ENCODE results near the gene PRMT9.

The PRMT9 gene

DNA sequence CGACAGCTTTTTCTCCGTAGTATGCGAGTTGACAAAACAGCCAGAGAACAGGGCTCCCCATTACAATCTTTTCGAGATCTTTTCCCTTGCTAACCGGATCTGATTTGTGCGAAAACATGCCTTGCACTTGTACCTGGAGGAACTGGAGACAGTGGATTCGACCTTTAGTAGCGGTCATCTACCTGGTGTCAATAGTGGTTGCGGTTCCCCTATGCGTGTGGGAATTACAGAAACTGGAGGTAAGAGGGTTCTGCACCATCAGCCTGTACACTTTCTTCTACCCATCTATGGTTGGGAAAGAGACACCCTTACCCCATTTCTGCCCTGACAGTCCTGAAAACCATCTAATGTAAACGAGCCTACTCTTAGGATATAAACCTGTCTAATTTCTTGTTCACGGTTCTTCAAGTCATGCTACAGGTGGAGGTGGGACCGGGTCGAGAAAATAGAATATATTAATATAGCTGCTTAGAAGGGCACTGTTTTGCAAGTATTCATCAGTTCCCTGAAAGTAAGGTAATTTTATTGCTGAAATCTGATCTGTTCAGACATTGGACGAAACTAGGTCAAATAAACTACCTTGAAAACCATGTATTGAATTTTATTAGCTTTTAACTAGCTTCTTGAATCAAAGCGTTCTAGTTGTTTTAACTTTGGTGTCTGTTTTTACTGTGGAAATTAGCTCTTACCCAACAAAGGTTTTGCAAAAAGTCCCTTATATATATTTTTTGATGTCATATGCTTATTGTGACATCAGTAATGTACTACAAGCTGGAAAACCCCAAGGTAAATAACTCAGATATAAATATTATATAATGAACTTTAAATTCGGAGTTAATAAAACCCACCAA, 65.9 kb downstream of the PRMT9 start:
- no peak for DNase-seq (ENCODE audit: low read depth in 2 of 2)

DNA sequence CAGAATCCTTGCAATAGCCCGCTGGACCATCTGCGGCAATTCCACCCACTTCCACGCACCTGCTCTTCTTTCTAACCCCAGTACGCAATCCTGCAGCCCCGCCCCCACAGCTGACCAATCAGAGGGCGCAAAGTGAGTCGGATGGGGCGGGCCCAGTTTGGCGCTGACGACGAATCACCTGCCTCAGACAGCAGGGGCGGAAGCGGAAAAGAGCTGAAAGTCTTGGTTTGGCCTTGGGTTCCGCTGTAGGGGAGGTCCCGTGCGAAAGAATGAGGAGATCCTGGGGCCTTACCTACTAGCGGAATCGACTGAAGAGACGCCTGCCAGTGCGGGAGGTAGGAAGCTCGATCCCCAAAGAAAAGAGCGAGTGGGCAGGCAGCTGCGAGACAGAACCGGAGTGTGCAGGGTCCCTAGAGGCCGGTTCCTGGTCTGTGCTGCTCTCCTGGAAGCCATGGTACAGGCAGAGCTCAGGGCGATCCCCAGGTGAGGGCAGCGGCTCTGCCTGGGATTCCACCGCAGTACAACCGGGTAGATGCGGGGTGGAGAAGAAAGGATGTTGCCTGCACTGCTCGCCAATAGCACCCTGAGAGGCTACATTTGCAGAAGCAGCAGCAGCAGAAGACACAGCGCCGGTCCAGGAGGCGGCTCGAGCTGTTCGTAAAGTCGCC, 66.7 kb downstream of the PRMT9 start, which contains the start of gene TMEM184C:
Gene TMEM184C, plus strand, starts transcription at position 225 of the 668 bp plus-strand sequence. CDS start 560 bp downstream, outside the sequence.
- DNase-seq (ENCODE audit: low read depth in 2 of 2), result peak; percentile 91 to 98

DNA sequence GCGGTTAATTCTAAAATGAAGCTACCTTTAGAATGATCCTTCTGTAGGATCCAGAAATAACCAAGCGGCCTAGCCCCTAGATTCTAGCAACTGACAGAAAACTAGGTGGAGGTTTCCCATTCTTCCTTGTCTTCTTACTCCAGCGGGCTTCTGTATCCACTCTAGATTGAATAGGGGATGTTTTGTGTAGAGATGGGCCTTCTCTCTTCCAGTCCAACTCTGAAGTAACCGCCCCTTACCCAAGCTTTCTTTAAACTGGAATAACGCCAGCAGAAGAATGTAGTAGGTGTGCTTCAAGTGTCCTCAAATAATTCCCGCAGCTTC, 67.2 kb downstream of the PRMT9 start:
- DNase-seq (ENCODE audit: low read depth in 2 of 2), result no peak

- DNase-seq (ENCODE audit: low read depth in 2 of 2), result no peak
These were observed 73.3 kb downstream of the PRMT9 start for GRCh38 chr4:147610686-147611085.

GRCh38 chr4:147607471-147607870, 76.5 kb downstream of the PRMT9 start:
- DNase-seq (ENCODE audit: low read depth in 2 of 2), result no peak

GRCh38 chr4:147605499-147605898, 78.5 kb downstream of the PRMT9 start:
- DNase-seq (ENCODE audit: low read depth in 2 of 2), result no peak

- DNase-seq (ENCODE audit: low read depth in 2 of 2), result no peak
These were observed 84.2 kb downstream of the PRMT9 start for GRCh38 chr4:147599769-147600168.

DNA sequence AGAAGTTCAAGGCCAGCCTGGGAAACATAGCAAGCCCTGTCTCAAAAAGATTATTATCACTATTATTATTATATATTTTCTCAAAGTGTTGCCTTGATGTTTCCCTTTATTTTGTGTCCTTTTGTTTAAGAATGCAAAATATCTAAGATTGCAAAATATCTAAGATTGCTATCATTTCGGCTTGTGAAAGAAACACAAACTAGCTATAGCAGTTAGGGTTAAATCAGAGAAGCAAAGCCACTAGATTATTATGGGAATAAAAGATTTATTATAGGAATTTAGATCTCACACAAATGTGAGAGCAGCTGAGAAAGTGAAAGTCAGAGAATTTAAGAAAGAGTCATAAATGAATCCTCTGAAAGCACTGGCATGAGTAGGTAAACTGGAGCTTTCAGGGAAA, 84.8 kb downstream of the PRMT9 start:
- DNase-seq (ENCODE audit: low read depth in 2 of 2), result no peak

DNA sequence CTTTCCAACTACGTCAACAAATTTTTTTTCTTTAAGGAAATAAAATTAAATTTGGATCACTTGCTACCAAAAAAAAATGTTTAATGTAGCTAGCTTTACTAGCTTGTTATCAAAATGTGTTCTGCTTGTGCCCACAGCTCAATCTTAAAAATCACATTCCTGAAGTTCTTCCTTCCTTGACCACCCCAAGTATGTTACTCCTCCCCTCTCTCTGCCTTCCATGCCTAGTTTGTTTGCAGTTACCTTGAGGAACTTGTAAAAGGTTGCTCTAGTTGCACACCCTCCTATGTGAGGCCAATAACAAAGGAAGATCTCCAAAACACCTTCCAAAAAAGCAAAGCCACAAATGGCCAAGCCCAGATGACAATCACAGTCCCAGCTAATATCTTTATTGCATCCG, 86.4 kb downstream of the PRMT9 start:
- no peak for DNase-seq (ENCODE audit: low read depth in 2 of 2)

GRCh38 chr4:147596981-147597380, 87.0 kb downstream of the PRMT9 start:
- no peak for DNase-seq (ENCODE audit: low read depth in 2 of 2)

- DNase-seq (ENCODE audit: low read depth in 2 of 2), result no peak
These were observed 87.6 kb downstream of the PRMT9 start for GRCh38 chr4:147596377-147596776.

DNA sequence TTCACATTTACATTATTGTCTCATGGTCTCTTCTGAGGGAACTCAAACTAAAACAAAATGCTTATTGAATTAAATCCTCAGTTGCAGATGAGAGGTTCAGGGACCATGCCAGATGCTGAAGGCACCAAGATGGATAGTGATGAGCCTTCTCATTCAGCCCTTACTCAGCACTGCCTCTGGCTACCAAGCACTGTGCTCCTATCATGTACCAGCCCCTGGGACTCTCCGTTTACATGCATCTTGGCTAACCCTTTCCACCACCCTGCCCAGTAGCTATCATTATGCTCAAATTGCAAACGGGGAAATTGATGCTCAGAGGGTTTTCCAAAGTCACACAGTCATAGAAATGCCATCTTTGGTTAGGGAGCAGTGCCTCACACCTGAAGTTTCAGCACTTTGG, 89.4 kb downstream of the PRMT9 start:
- DNase-seq (ENCODE audit: low read depth in 2 of 2), result no peak

DNA sequence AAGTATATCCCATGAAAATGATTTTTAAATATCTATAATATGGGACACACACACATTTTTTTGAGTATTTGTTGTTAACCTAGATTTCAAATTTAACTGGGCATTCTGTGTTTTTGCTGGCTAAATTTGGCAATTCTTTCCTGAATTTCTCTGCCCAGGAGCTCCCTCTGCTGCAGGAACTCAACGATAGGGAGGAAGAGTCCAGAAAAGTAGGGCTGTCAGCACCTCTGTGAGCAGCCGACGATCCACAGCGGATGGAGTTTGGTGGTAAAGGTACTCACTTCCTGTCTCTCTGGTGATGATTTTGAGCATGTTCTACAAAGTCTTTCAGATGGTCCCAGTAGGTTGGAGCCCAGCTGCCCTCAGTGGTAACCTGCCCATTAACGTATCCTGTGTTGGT, 89.9 kb downstream of the PRMT9 start:
- DNase-seq (ENCODE audit: low read depth in 2 of 2), result no peak

DNA sequence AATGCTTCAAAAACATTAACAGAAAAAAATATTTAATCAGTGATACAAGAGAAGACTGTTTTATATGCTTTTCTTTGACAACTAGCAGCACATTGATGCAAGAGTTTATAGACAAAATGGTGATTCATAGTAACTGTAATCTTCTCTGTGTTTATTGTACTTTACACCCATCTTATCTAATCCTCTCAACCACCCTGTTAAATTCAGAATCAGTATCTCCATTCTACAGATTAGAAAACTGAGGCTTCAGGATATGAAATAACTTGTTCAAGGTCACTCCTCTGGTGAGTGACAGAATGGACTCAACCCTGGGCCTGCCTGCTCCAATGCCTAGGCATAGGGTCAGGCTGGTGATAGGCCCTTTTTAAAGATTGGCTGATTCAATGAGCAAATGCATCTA, 92.9 kb downstream of the PRMT9 start:
- no peak for DNase-seq (ENCODE audit: low read depth in 2 of 2)

DNA sequence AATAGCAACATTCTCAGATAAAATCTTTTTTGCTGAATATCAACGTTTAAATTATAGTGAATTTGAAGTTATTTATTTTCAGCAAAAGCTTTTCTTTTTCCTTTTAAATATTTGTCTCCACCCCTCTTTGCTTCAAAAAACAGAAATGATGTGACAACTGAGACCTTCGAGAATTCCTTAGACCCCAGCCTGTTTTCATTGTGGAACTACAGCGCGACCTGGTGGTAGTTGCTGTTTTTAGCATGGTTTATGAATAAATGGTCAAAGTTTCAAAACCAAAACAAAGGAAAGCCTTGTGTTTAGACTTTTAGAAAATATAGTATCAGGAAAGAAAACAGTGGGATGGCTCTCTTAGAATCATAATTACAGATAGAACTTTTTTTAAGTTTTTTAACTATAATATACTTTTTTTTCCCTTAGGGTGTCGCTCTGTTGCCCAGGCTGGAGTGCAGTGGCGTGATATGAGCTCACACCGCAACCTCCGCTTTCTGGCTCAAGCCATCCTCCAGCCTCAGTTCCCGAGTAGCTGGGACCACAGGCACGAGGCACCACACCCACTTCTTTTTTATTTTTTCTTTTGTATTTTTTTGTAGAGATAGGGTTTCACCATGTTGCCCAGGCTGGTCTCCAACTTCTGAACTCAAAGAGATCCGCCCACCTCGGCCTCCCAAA, 93.6 kb downstream of the PRMT9 start:
- peak in 1 of 2 donors; percentile 16 for DNase-seq (ENCODE audit: low read depth in 2 of 2)

DNA sequence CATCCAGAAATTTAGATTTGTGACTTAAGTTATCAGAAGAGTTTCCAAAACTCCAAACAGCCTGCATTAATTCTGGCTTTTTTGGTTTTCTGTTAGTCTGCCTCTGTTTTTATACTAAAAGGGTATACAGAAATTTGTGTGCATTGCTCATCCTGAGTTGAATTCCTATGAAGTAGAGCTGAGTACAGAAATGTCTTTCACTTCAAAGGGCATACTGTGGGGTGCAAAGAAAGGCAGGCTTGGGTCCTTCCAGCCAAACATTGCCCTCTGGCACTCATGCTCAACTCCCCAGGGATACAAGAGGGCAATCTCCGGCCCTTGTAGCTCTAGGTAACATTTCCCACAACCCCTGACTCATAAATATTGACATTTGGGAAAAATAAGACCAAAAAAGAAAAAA, 94.4 kb downstream of the PRMT9 start:
- DNase-seq (ENCODE audit: low read depth in 2 of 2), result no peak

Data from stimulated activated CD4-positive, alpha-beta T cell treated with anti-CD3 and anti-CD28 coated beads, Interleukin-1b, Interleukin-23, amount 100 ng/mL, for 1 hour (primary cell).